Activated CD4-positive, alpha-beta T cell treated with anti-CD3 and anti-CD28 coated beads, Interleukin-2, amount 50 U/mL, for 4 hours (primary cell): ENCODE results near the gene PLPPR1.
"Not testable (repeated sequence)": the region's sequence is repeated elsewhere in the genome, so short reads cannot be mapped to it uniquely, and the experiment has no call there.

Experiments
- DNase-seq, 2 experiments: peaks; one replicate each; pipeline ENCODE4 v3.0.0-alpha.2; 2020

PLPPR1 gene

GRCh38 chr9:101028346-101029314 lies at the start of gene PLPPR1:
PLPPR1 (plus strand) TSS chr9:101028727.
- no peak for DNase-seq

GRCh38 chr9:100989731-100990130 lies 38.8 kb upstream of the PLPPR1 start:
- DNase-seq: no peak

GRCh38 chr9:100990605-100991381 lies 37.7 kb upstream of the PLPPR1 start:
- no peak for DNase-seq

GRCh38 chr9:100992632-100993031 lies 35.9 kb upstream of the PLPPR1 start:
- no peak for DNase-seq

- no peak for DNase-seq
Observed at GRCh38 chr9:100999906-101000544, 28.5 kb upstream of the PLPPR1 start.

GRCh38 chr9:101005246-101005645 lies 23.3 kb upstream of the PLPPR1 start:
- no peak for DNase-seq

- DNase-seq: no peak
Observed at GRCh38 chr9:101014566-101014965, 14.0 kb upstream of the PLPPR1 start.

- no peak for DNase-seq
Observed at GRCh38 chr9:101018467-101018866, 10.1 kb upstream of the PLPPR1 start.

GRCh38 chr9:101022704-101023103 lies 5.8 kb upstream of the PLPPR1 start:
- DNase-seq: no peak

GRCh38 chr9:101025940-101026339 lies 2.6 kb upstream of the PLPPR1 start:
- DNase-seq: no peak

GRCh38 chr9:101026824-101027223 lies 1.7 kb upstream of the PLPPR1 start:
- no peak for DNase-seq

- no peak for DNase-seq
Observed at GRCh38 chr9:101027236-101027635, 1.3 kb upstream of the PLPPR1 start.

GRCh38 chr9:101027733-101028345 lies 688 bp upstream of the PLPPR1 start:
- DNase-seq: no peak

GRCh38 chr9:101029315-101030085 lies 973 bp downstream of the PLPPR1 start:
- no peak for DNase-seq

- DNase-seq: no peak
Observed at GRCh38 chr9:101030086-101030391, 1.5 kb downstream of the PLPPR1 start.

GRCh38 chr9:101032426-101032825 lies 3.9 kb downstream of the PLPPR1 start:
- DNase-seq: no peak

- no peak for DNase-seq
Observed at GRCh38 chr9:101034222-101034621, 5.7 kb downstream of the PLPPR1 start.

GRCh38 chr9:101035098-101035497 lies 6.6 kb downstream of the PLPPR1 start:
- DNase-seq: no peak

GRCh38 chr9:101037430-101037829 lies 8.9 kb downstream of the PLPPR1 start:
- DNase-seq: no peak

GRCh38 chr9:101038488-101038887 lies 10.0 kb downstream of the PLPPR1 start:
- no peak for DNase-seq

GRCh38 chr9:101039581-101039980 lies 11.1 kb downstream of the PLPPR1 start:
- DNase-seq: not testable (repeated sequence)

GRCh38 chr9:101047848-101048397 lies 19.4 kb downstream of the PLPPR1 start:
- no peak for DNase-seq
